Esophagus muscularis mucosa (tissue), 4 donors: ENCODE data around the gene GATAD2B. TPM values are rescaled to one million over a fixed set of nuclear protein-coding genes. Genes with fewer than 3 reads are reported as not detected.

Experiments
- DNase-seq: peaks from one replicate; pipeline ENCODE4 v3.0.0-alpha.2; 2017; ENCODE audit errors: extremely low spot score
- H3K27ac ChIP-seq, 4 donors: fragments of 200-600 bp; sonication (generic); replicated peaks in 1 of 4; 1 replicate in 3 of 4; 2 replicates in 1 of 4; pipeline ENCODE4 v1.5.1; 2016 to 2019; ENCODE audit warnings: mild to moderate bottlenecking in 1 of 4
- H3K27me3 ChIP-seq, 4 donors: fragments of 200-600 bp; sonication (generic); one replicate each; pipeline versions ENCODE4 v1.5.1 to v1.6.0; 2016 to 2019
- H3K36me3 ChIP-seq, 4 donors: fragments of 200-600 bp; sonication (generic); one replicate each; pipeline ENCODE4 v1.5.1; 2016 to 2019
- H3K4me1 ChIP-seq, 4 donors: fragments of 200-600 bp; sonication (generic); one replicate each; pipeline ENCODE4 v1.5.1; 2016 to 2019
- H3K4me3 ChIP-seq, 4 donors: fragments of 200-600 bp; sonication (generic); 1 replicate in 2 of 4; 2 replicates in 2 of 4; pipeline ENCODE4 v1.5.1; 2016 to 2019; ENCODE audit warnings: mild to moderate bottlenecking in 4 of 4, moderate library complexity in 1 of 4
- H3K9me3 ChIP-seq, 4 donors: fragments of 200-600 bp; sonication (generic); 1 replicate in 3 of 4; 2 replicates in 1 of 4; pipeline ENCODE4 v1.5.1; 2016 to 2019
- EP300 ChIP-seq: sonication (generic); formaldehyde crosslinking; IDR thresholded peaks from one replicate; pipeline ENCODE4 v1.6.1; 2017; ENCODE audit warnings: antibody characterized with exemption
- POLR2A ChIP-seq: fragments of 450-650 bp; IDR thresholded peaks from one replicate; pipeline ENCODE4 v1.6.1; 2017; ENCODE audit warnings: antibody characterized with exemption, moderate library complexity, mild to moderate bottlenecking, low read depth
- POLR2AphosphoS5 ChIP-seq, 2 donors: sonication (generic); formaldehyde crosslinking; IDR thresholded peaks; one replicate each; pipeline ENCODE4 v1.6.1; 2017; ENCODE audit warnings: antibody characterized with exemption in 2 of 2
- WGBS: methylation state at CpG from one replicate; pipeline ENCODE4 v1.1.5; 2018; 5-methylcytosine and 5-hydroxymethylcytosine counted together
- intact Hi-C: fragments of 100-400 bp; cut with DNase I; formaldehyde crosslinking; loops from one replicate; pipeline ENCODE4 v1.15.1; 2023
- small RNA-seq, 3 donors: library from RNA; depleted of rRNA; stranded (forward); fragments of <200 nt; gene quantifications; one replicate each; pipeline ENCODE3, GENCODE V24; 2016
- total RNA-seq, 4 donors: library from RNA; depleted of rRNA; stranded (reverse); fragments of >200 nt; gene quantifications; one replicate each; pipeline versions ENCODE4 v1.1.0 to v1.2.1, GENCODE V29; 2016
- TF ChIP-seq, protein P1 (sequence below), 3 experiments: fragments of 200-600 bp in 2 of 3; fragments of 450-650 bp in 1 of 3; sonication (generic) in 2 of 3; IDR thresholded peaks; one replicate each; pipeline ENCODE4 v1.5.1; 2017 to 2019; ENCODE audit warnings: antibody characterized with exemption in 3 of 3, mild to moderate bottlenecking in 2 of 3, moderate library complexity in 1 of 3

The GATAD2B gene
- total RNA-seq, 4 donors from 2014 or later, result 21.9 to 30.5 (median 26.4) TPM

- Histone ChIP-seq H3K4me1 (peaks cover 0 to 8% (median 0%) of the 10 kb centered on the region in 4 donors), H3K27ac (peak overlapping the region in 3 of 4 donors; percentile 6 to 47 (median 16)), H3K9me3 (no peaks in the 10 kb centered on the region), H3K36me3 (peaks cover 43 to 100% (median 88%) of the 10 kb centered on the region in 4 donors), H3K4me3 (no peak overlapping the region), H3K27me3 (no peaks in the 10 kb centered on the region)
- 63% methylated on average over 6 of the region's 7 CpGs for WGBS
- peak; percentile 35 to 40 for TF ChIP-seq POLR2AphosphoS5 (IDR thresholded peaks at IDR 0.05)
- TF ChIP-seq, protein P1, sequence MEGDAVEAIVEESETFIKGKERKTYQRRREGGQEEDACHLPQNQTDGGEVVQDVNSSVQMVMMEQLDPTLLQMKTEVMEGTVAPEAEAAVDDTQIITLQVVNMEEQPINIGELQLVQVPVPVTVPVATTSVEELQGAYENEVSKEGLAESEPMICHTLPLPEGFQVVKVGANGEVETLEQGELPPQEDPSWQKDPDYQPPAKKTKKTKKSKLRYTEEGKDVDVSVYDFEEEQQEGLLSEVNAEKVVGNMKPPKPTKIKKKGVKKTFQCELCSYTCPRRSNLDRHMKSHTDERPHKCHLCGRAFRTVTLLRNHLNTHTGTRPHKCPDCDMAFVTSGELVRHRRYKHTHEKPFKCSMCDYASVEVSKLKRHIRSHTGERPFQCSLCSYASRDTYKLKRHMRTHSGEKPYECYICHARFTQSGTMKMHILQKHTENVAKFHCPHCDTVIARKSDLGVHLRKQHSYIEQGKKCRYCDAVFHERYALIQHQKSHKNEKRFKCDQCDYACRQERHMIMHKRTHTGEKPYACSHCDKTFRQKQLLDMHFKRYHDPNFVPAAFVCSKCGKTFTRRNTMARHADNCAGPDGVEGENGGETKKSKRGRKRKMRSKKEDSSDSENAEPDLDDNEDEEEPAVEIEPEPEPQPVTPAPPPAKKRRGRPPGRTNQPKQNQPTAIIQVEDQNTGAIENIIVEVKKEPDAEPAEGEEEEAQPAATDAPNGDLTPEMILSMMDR (IDR thresholded peaks at IDR 0.05), result no peak
- intact Hi-C loops, result no loop called here
- DNase-seq, result no peak
Measured at GRCh38 chr1:153763365-153764225, 159.2 kb downstream of the GATAD2B start.

DNA sequence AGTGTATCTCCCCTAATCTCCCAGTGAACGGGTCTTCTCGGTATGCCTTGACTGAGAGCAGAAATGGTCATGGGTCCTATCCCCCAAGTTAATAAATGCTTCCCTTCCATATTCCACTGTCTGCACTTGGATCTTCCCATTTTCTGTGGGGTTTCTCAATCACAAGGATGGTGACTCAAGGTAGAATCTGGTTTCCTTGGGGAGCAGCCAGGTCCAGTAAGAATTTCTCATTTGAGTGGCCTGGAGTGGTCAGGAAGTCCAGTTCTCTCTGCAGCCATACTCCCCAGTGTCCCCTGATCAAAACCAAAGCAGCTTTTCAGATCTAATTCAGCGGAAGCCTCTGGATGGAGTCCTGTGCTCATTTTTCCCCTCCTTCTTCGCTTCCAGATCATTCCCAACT is 162.3 kb downstream of the GATAD2B start:
- DNase-seq, result no peak
- Histone ChIP-seq H3K27me3 (no peaks in the 10 kb centered on the region), H3K4me1 (peaks cover 0 to 8% (median 0%) of the 10 kb centered on the region in 4 donors), H3K27ac (no peak overlapping the region), H3K9me3 (no peaks in the 10 kb centered on the region), H3K36me3 (peaks cover 55 to 100% (median 89%) of the 10 kb centered on the region in 4 donors), H3K4me3 (no peak overlapping the region)
- WGBS, result 91% methylated on average over 4 of the region's 4 CpGs
- TF ChIP-seq, protein P1 (IDR thresholded peaks at IDR 0.05), result no peak
- TF ChIP-seq EP300 (no peak), POLR2AphosphoS5 (IDR thresholded peaks at IDR 0.05) (no peak), POLR2A (no peak)
- intact Hi-C loops, result no loop called here

Small RNA genes lying within 50 kb of the gene (small RNA-seq; reads per million reads assigned to genes)
- gene AL831737.1, result 0 reads per million in 3 donors
- gene MIR6737, result 0 to 0.17 (median 0) reads per million in 3 donors
- 0 reads per million in 3 donors for gene RF00019

Other genes starting within 250 kb of the GATAD2B start
- gene NPR1, start 244.3 kb downstream of the GATAD2B start, total RNA-seq, result 10 to 100 TPM; 24.9 to 67.1 (median 49.8) TPM
- gene INTS3, start 194.9 kb downstream of the GATAD2B start, total RNA-seq, result 10 to 100 TPM; 32.3 to 45.5 (median 38.9) TPM
- gene SLC27A3, start 147.6 kb downstream of the GATAD2B start, total RNA-seq, result 10 to 100 TPM; 12.9 to 29.5 (median 19.9) TPM
- 10 to 100 TPM; 19.2 to 30.4 (median 26.2) TPM for gene DENND4B, start 23.7 kb upstream of the GATAD2B start, total RNA-seq
- 10 to 100 TPM; 12.5 to 20.4 (median 17.6) TPM for gene CRTC2, start 35.6 kb upstream of the GATAD2B start, total RNA-seq
- gene SLC39A1, start 40.6 kb upstream of the GATAD2B start, total RNA-seq, result 100 to 1,000 TPM in 3 of 4 donors, 10 to 100 TPM in 1; 74.3 to 114 (median 104) TPM
- gene CREB3L4, start 44.9 kb upstream of the GATAD2B start, total RNA-seq, result 1 to 10 TPM; 2.9 to 7.6 (median 6.8) TPM
- 100 to 1,000 TPM; 175 to 238 (median 216) TPM for gene JTB, start 54.7 kb upstream of the GATAD2B start, total RNA-seq
- gene RAB13, start 63.4 kb upstream of the GATAD2B start, total RNA-seq, result 10 to 100 TPM; 41.1 to 56.3 (median 46.6) TPM
- gene RPS27, start 67.8 kb upstream of the GATAD2B start, total RNA-seq, result 1,000 to 10,000 TPM; 1,242 to 3,317 (median 2,693) TPM
- not detected for gene NUP210L, start 232.1 kb upstream of the GATAD2B start, total RNA-seq